IMR-90 (cell line): ENCODE measurements around the gene DIRAS2. TPM values are rescaled to one million over a fixed set of nuclear protein-coding genes. Genes with fewer than 3 reads are reported as not detected.

Source experiments
- ATAC-seq: fragments of 200-7000 bp; cut with Tn5 transposase; 2 replicates; pipeline ENCODE4 v1.9.1; 2020; ENCODE audit warnings: low read depth, mild to moderate bottlenecking, moderate library complexity
- BruUV-seq: library from RNA; stranded (reverse); fragments of 400-500 nt; replicated peaks from 2 replicates; lab custom pipeline; 2021; lab: Mats Ljungman, UMichigan
- CTCF ChIA-PET: fragments of 300-600 bp; formaldehyde crosslinking; extraction: SDS; loops from one replicate; lab custom pipeline; 2021; ENCODE audit warnings: antibody characterized with exemption; lab: Yijun Ruan, JAX
- POLR2A ChIA-PET: fragments of 300-600 bp; sonication (Branson Sonifier 250); formaldehyde crosslinking; loops from one replicate; lab custom pipeline; 2022; ENCODE audit warnings: antibody characterized with exemption; ENCODE audit not compliant: unreplicated experiment; lab: Charles Lee
- DNase-seq: peaks from one replicate; pipeline ENCODE4 v3.0.0; 2013
- H2AFZ ChIP-seq: replicated peaks from 2 replicates; pipeline ENCODE3; 2013; ENCODE audit warnings: low read length, mild to moderate bottlenecking; ENCODE audit not compliant: poor library complexity
- H2AK5ac ChIP-seq: 2 replicates; pipeline ENCODE4 v1.6.1; 2013; ENCODE audit warnings: low read depth, low read length, inconsistent platforms
- H2AK9ac ChIP-seq: replicated peaks from 2 replicates; pipeline ENCODE3; 2013; ENCODE audit warnings: mild to moderate bottlenecking, low read depth, low read length, moderate library complexity; ENCODE audit not compliant: poor library complexity
- H2BK120ac ChIP-seq: 2 replicates; pipeline ENCODE4 v1.6.1; 2013; ENCODE audit warnings: low read depth, low read length, inconsistent platforms
- H2BK15ac ChIP-seq: 3 replicates; pipeline ENCODE4 v1.6.1; 2013; ENCODE audit warnings: low read depth, low read length, inconsistent platforms
- H2BK20ac ChIP-seq: 2 replicates; pipeline ENCODE4 v1.6.1; 2013; ENCODE audit warnings: low read depth, mild to moderate bottlenecking, inconsistent platforms, low read length, moderate library complexity
- H2BK5ac ChIP-seq: 2 replicates; pipeline ENCODE4 v1.6.1; 2013; ENCODE audit warnings: mild to moderate bottlenecking, low read depth, low read length, inconsistent platforms; ENCODE audit not compliant: poor library complexity, severe bottlenecking
- H3K14ac ChIP-seq: replicated peaks from 2 replicates; pipeline ENCODE4 v1.6.1; 2013; ENCODE audit warnings: low read depth, low read length, inconsistent platforms
- H3K18ac ChIP-seq: 2 replicates; pipeline ENCODE4 v1.6.1; 2013; ENCODE audit warnings: low read depth, low read length, control low read depth
- H3K23ac ChIP-seq: 2 replicates; pipeline ENCODE4 v1.6.1; 2013; ENCODE audit warnings: low read depth, low read length, inconsistent platforms
- H3K27ac ChIP-seq: 2 replicates; pipeline ENCODE4 v1.5.1; 2013; ENCODE audit warnings: mild to moderate bottlenecking, control low read depth, low read length; ENCODE audit not compliant: insufficient read depth
- H3K27me3 ChIP-seq: 2 replicates; pipeline ENCODE4 v1.6.1; 2013; ENCODE audit warnings: low read length; ENCODE audit not compliant: control insufficient read depth, insufficient read depth
- H3K36me3 ChIP-seq: 2 replicates; pipeline ENCODE4 v1.6.1; 2013; ENCODE audit warnings: low read length, mixed read lengths; ENCODE audit not compliant: control insufficient read depth, insufficient read depth
- H3K4ac ChIP-seq: 2 replicates; pipeline ENCODE4 v1.6.1; 2013; ENCODE audit warnings: low read depth, low read length, inconsistent platforms
- H3K4me1 ChIP-seq: 2 replicates; pipeline ENCODE4 v1.6.1; 2013; ENCODE audit warnings: low read length, mixed read lengths; ENCODE audit not compliant: control insufficient read depth, insufficient read depth
- H3K4me2 ChIP-seq: 2 replicates; pipeline ENCODE4 v1.6.1; 2013; ENCODE audit warnings: low read depth, mild to moderate bottlenecking, control low read depth, low read length, moderate library complexity
- H3K4me3 ChIP-seq: 2 replicates; pipeline ENCODE4 v1.5.1; 2013; ENCODE audit warnings: low read depth, mild to moderate bottlenecking, control low read depth, low read length, moderate library complexity; ENCODE audit not compliant: insufficient read depth
- H3K56ac ChIP-seq: 2 replicates; pipeline ENCODE4 v1.6.1; 2013; ENCODE audit warnings: low read length, inconsistent platforms; ENCODE audit not compliant: insufficient read depth; ENCODE audit errors: extremely low read depth
- H3K79me1 ChIP-seq, 2 experiments: 2 replicates each; pipeline ENCODE4 v1.6.1; 2013; ENCODE audit warnings: low read length in 2 of 2, inconsistent platforms in 1 of 2, low read depth in 1 of 2
- H3K9ac ChIP-seq: 2 replicates; pipeline ENCODE4 v1.6.1; 2013; ENCODE audit warnings: low read depth, low read length, control low read depth
- H3K9me1 ChIP-seq: 2 replicates; pipeline ENCODE4 v1.6.1; 2013; ENCODE audit warnings: low read length, inconsistent platforms; ENCODE audit not compliant: insufficient read depth
- H3K9me3 ChIP-seq: 2 replicates; pipeline ENCODE4 v1.6.1; 2013; ENCODE audit warnings: low read length; ENCODE audit not compliant: control insufficient read depth, insufficient read depth
- H4K20me1 ChIP-seq: 2 replicates; pipeline ENCODE4 v1.6.1; 2013; ENCODE audit warnings: low read length, inconsistent platforms; ENCODE audit not compliant: insufficient read depth
- H4K5ac ChIP-seq: 2 replicates; pipeline ENCODE4 v1.6.1; 2013; ENCODE audit warnings: mild to moderate bottlenecking, low read depth, low read length, control low read depth
- H4K8ac ChIP-seq, 2 experiments: 2 replicates each; pipeline ENCODE4 v1.6.1; 2013; ENCODE audit warnings: low read depth in 2 of 2, low read length in 2 of 2, control low read depth in 1 of 2, inconsistent platforms in 1 of 2
- H4K91ac ChIP-seq: 2 replicates; pipeline ENCODE4 v1.6.1; 2013; ENCODE audit warnings: low read depth, low read length, inconsistent platforms; ENCODE audit not compliant: insufficient read depth
- BHLHE40 ChIP-seq: fragments of 150-350 bp; IDR thresholded peaks from 2 replicates; pipeline ENCODE4 v1.6.1; 2016; ENCODE audit warnings: mild to moderate bottlenecking, low read depth, low read length
- CTCF ChIP-seq: conservative IDR thresholded peaks from 2 replicates; pipeline ENCODE4 v1.5.1; 2012; ENCODE audit warnings: mild to moderate bottlenecking, low read depth, low read length, improper control_type of control experiment
- ELK1 ChIP-seq: fragments of 150-350 bp; IDR thresholded peaks from 2 replicates; pipeline ENCODE4 v1.6.1; 2016; ENCODE audit warnings: low read depth, mild to moderate bottlenecking, low read length, moderate library complexity, borderline replicate concordance
- MAZ ChIP-seq: IDR thresholded peaks from 2 replicates; pipeline ENCODE4 v1.6.1; 2012; ENCODE audit warnings: low read depth, mild to moderate bottlenecking, low read length, improper control_type of control experiment, moderate library complexity, borderline replicate concordance
- MXI1 ChIP-seq: IDR thresholded peaks from 2 replicates; pipeline ENCODE4 v1.6.1; 2012; ENCODE audit warnings: low read depth, mild to moderate bottlenecking, low read length, moderate library complexity, borderline replicate concordance
- NFE2L2 ChIP-seq: fragments of 150-350 bp; IDR thresholded peaks from 2 replicates; pipeline ENCODE4 v1.6.1; 2016; ENCODE audit warnings: low read depth, mild to moderate bottlenecking, low read length
- RAD21 ChIP-seq: IDR thresholded peaks from 2 replicates; pipeline ENCODE4 v1.6.1; 2012; ENCODE audit warnings: low read length, improper control_type of control experiment
- WGBS, 2 experiments: methylation state at CpG; one replicate each; pipeline versions ENCODE4 v1.1.5 to v1.1.7; 2013; ENCODE audit warnings: missing lambda C conversion rate in 2 of 2; ENCODE audit not compliant: insufficient read length in 1 of 2; ENCODE audit errors: extremely low coverage in 2 of 2; 5-methylcytosine and 5-hydroxymethylcytosine counted together
- dilution Hi-C: fragments of 300-500 bp; cut with HindIII; formaldehyde crosslinking; loops from one replicate; pipeline ENCODE4 v1.14.3; 2018; ENCODE audit warnings: low sequenced_read_pairs; ENCODE audit not compliant: unreplicated experiment
- in situ Hi-C: fragments of 300-500 bp; cut with MboI; formaldehyde crosslinking; loops from 3 replicates; pipeline ENCODE4 v1.14.3; 2019; ENCODE audit warnings: low sequenced_read_pairs, inconsistent platforms, mixed read lengths
- intact Hi-C: fragments of 100-400 bp; cut with micrococcal nuclease; formaldehyde crosslinking; loops from 2 replicates; pipeline ENCODE4 v1.10.0; 2022
- polyA plus RNA-seq, 3 experiments: library from polyadenylated mRNA; depleted of rRNA; stranded (reverse); fragments of >200 nt; gene quantifications; 2 replicates each; pipeline ENCODE4 v1.2.3, GENCODE V29; 2012; ENCODE audit warnings: low replicate concordance in 1 of 3
- total RNA-seq: library from RNA; depleted of rRNA; stranded (reverse); fragments of >200 nt; gene quantifications from 2 replicates; pipeline ENCODE4 v1.2.3, GENCODE V29; 2012

Gene DIRAS2
- total and polyA plus RNA-seq, 2 of the 4 experiments (the other 2 are of a cell fraction), result not detected

- H4K91ac ChIP-seq, result no peak overlapping the region
- no peak overlapping the region for H2AFZ ChIP-seq
- no peaks in the 10 kb centered on the region for H3K9me3 ChIP-seq
- no peak overlapping the region for H2BK15ac ChIP-seq
- dilution Hi-C loops, result no loop called here
- no peak overlapping the region for H2AK5ac ChIP-seq
- no peak for DNase-seq
- H2BK20ac ChIP-seq, result no peak overlapping the region
- H3K18ac ChIP-seq, result no peak overlapping the region
- no peaks in the 10 kb centered on the region for H4K20me1 ChIP-seq
- intact Hi-C loops, result no loop called here
- no TSS peak for BruUV-seq
- no peaks in the 10 kb centered on the region for H3K36me3 ChIP-seq
- no peak overlapping the region for H3K9ac ChIP-seq
- H3K4ac ChIP-seq, result no peak overlapping the region
- H3K27ac ChIP-seq, result no peak overlapping the region
- no peak overlapping the region for H3K56ac ChIP-seq
- no peak overlapping the region for H3K23ac ChIP-seq
- no peak overlapping the region for H2BK120ac ChIP-seq
- H3K4me1 ChIP-seq, result no peaks in the 10 kb centered on the region
- no peak overlapping the region for H2BK5ac ChIP-seq
- no peak overlapping the region for H3K4me2 ChIP-seq
- H2AK9ac ChIP-seq, result no peak overlapping the region
- in situ Hi-C loops, result no loop called here
- WGBS, 2 experiments, result no CpG with 5 or more reads among the region's 3 CpGs
- no peak overlapping the region for H3K4me3 ChIP-seq
- POLR2A ChIA-PET, result no interaction called here
- no peak overlapping the region for H4K8ac ChIP-seq
- no peak for TF ChIP-seq MXI1
- no peak for TF ChIP-seq MAZ
- TF ChIP-seq RAD21, result no peak
- TF ChIP-seq NFE2L2, result no peak
- no peak for TF ChIP-seq CTCF
- no peak for TF ChIP-seq ELK1
- TF ChIP-seq BHLHE40, result no peak
- no peak for ATAC-seq
- H3K14ac ChIP-seq, result no peak overlapping the region
- no peaks in the 10 kb centered on the region for H3K27me3 ChIP-seq
- CTCF ChIA-PET, result no interaction called here
- H3K9me1 ChIP-seq, result no peaks in the 10 kb centered on the region
- no peak overlapping the region for H4K5ac ChIP-seq
- no peaks in the 10 kb centered on the region for H3K79me1 ChIP-seq
Measured at GRCh38 chr9:90578126-90578815, 64.4 kb downstream of the DIRAS2 start.
